K562 (cell line): ENCODE results near the gene PRKAR1B.

Experiments
- BCL6 ChIP-seq: fragments of 250-450 bp; sonication (Bioruptor Pico); IDR thresholded peaks from 2 replicates; pipeline ENCODE4 v1.4.0; 2020
- CHD2 ChIP-seq: IDR thresholded peaks from 2 replicates; pipeline ENCODE4 v1.6.1; 2011; ENCODE audit warnings: low read depth, low read length
- CTCF ChIP-seq, 3 experiments: IDR thresholded peaks in 2 of 3; conservative IDR thresholded peaks in 1 of 3; 2 replicates each; pipeline ENCODE4 v1.5.1; 2011 to 2012; ENCODE audit warnings: low read length in 3 of 3, mild to moderate bottlenecking in 3 of 3, control low read depth in 2 of 3, improper control_type of control experiment in 1 of 3, inconsistent platforms in 1 of 3, low read depth in 1 of 3, mixed read lengths in 1 of 3, moderate library complexity in 1 of 3; ENCODE audit not compliant: insufficient read depth in 2 of 3
- MYC ChIP-seq, 2 experiments: fragments of 250-450 bp in 1 of 2; sonication (Bioruptor Pico) in 1 of 2; IDR thresholded peaks; 2 replicates each; pipeline versions ENCODE4 v1.5.1 to v1.6.1; 2012 to 2021; ENCODE audit warnings: low read depth in 2 of 2, borderline replicate concordance in 1 of 2, improper control_type of control experiment in 1 of 2, low read length in 1 of 2, mild to moderate bottlenecking in 1 of 2, moderate library complexity in 1 of 2
- SREBF2 ChIP-seq: sonication (generic); formaldehyde crosslinking; IDR thresholded peaks from 2 replicates; pipeline ENCODE4 v1.4.0; 2020; ENCODE audit warnings: mild to moderate bottlenecking, missing genetic modification reagents
- SRSF7 ChIP-seq: fragments of 200-400 bp; formaldehyde crosslinking; optimal IDR thresholded peaks from 2 replicates; pipeline ENCODE3; 2017; ENCODE audit warnings: mild to moderate bottlenecking, low read depth, low read length
- TCF7 ChIP-seq: sonication (generic); IDR thresholded peaks from 2 replicates; pipeline ENCODE4 v1.6.1; 2016; ENCODE audit warnings: antibody characterized with exemption, borderline replicate concordance
- ZNF232 ChIP-seq: sonication (generic); formaldehyde crosslinking; IDR thresholded peaks from 2 replicates; pipeline ENCODE4 v1.8.0; 2022; ENCODE audit warnings: mild to moderate bottlenecking, missing genetic modification reagents
- ZNF274 ChIP-seq: IDR thresholded peaks from 2 replicates; pipeline ENCODE4 v1.6.1; 2011; ENCODE audit warnings: low read depth, mild to moderate bottlenecking, low read length, moderate library complexity, borderline replicate concordance

GRCh38 chr7:608361-608760 lies 118.7 kb downstream of the PRKAR1B start:
- no peak for TF ChIP-seq BCL6 (CRISPR knock-in tag)
- TF ChIP-seq TCF7: no peak
- TF ChIP-seq ZNF274: no peak
- TF ChIP-seq ZNF232 (CRISPR knock-in tag): no peak
- no peak for TF ChIP-seq CTCF (IDR thresholded peaks at IDR 0.05 in 2 of 3, conservative IDR thresholded peaks at IDR 0.05 in 1 of 3; ENCODE audit: insufficient read depth in 2 of 3, low read depth in 1 of 3, low read length in 3 of 3)
- TF ChIP-seq MYC (IDR thresholded peaks at IDR 0.05; ENCODE audit: low read depth, low read length): no peak
- no peak for TF ChIP-seq MYC (CRISPR knock-in tag; IDR thresholded peaks at IDR 0.05; ENCODE audit: borderline replicate concordance, low read depth)
- no peak for TF ChIP-seq SRSF7
- no peak for TF ChIP-seq SREBF2 (CRISPR knock-in tag)
- no peak for TF ChIP-seq CHD2
